Stimulated activated CD8-positive, alpha-beta memory T cell treated with anti-CD3 and anti-CD28 coated beads, Interleukin-12 subunit alpha, Interleukin-12 subunit beta, amount 100 ng/mL, for 24 hours (primary cell): ENCODE measurements around the gene FCN3.
"Not testable (repeated sequence)": the region's sequence is repeated elsewhere in the genome, so short reads cannot be mapped to it uniquely, and the experiment has no call there.

ENCODE experiments used
- DNase-seq: peaks from one replicate; pipeline ENCODE4 v3.0.0-alpha.2; 2020; ENCODE audit errors: extremely low read depth

The FCN3 gene

GRCh38 chr1:27374362-27375086 lies at the start of gene FCN3:
Gene FCN3 (minus strand): TSS chr1:27374824. CDS start chr1:27374818, 6 bp downstream.
- no peak for DNase-seq

- no peak for DNase-seq
Observed at GRCh38 chr1:27423709-27424108, 49.1 kb upstream of the FCN3 start.

- no peak for DNase-seq
Observed at GRCh38 chr1:27418326-27419185, 43.9 kb upstream of the FCN3 start.

GRCh38 chr1:27417713-27418112 lies 43.1 kb upstream of the FCN3 start:
- DNase-seq, result no peak

- DNase-seq, result no peak
Observed at GRCh38 chr1:27416387-27417111, 41.9 kb upstream of the FCN3 start.

GRCh38 chr1:27414091-27414490 lies 39.5 kb upstream of the FCN3 start:
- DNase-seq, result no peak

- no peak for DNase-seq
Observed at GRCh38 chr1:27413004-27413403, 38.4 kb upstream of the FCN3 start.

GRCh38 chr1:27412502-27412901 lies 37.9 kb upstream of the FCN3 start:
- DNase-seq, result no peak

GRCh38 chr1:27410709-27411108 lies 36.1 kb upstream of the FCN3 start:
- no peak for DNase-seq

GRCh38 chr1:27409669-27410068 lies 35.0 kb upstream of the FCN3 start:
- DNase-seq, result no peak

- DNase-seq, result no peak
Observed at GRCh38 chr1:27408151-27408550, 33.5 kb upstream of the FCN3 start.

- not testable (repeated sequence) for DNase-seq
Observed at GRCh38 chr1:27406791-27407190, 32.2 kb upstream of the FCN3 start.

- DNase-seq, result no peak
Observed at GRCh38 chr1:27406362-27406680, 31.7 kb upstream of the FCN3 start.

GRCh38 chr1:27405598-27406361 lies 31.2 kb upstream of the FCN3 start:
- not testable (repeated sequence) for DNase-seq

GRCh38 chr1:27405074-27405473 lies 30.4 kb upstream of the FCN3 start:
- DNase-seq, result no peak

- DNase-seq, result no peak
Observed at GRCh38 chr1:27403931-27404330, 29.3 kb upstream of the FCN3 start.

- no peak for DNase-seq
Observed at GRCh38 chr1:27403065-27403726, 28.6 kb upstream of the FCN3 start.

GRCh38 chr1:27402349-27402754 lies 27.7 kb upstream of the FCN3 start:
- no peak for DNase-seq

GRCh38 chr1:27400963-27401341 lies 26.3 kb upstream of the FCN3 start:
- no peak for DNase-seq

GRCh38 chr1:27400082-27400962 lies 25.7 kb upstream of the FCN3 start:
- no peak for DNase-seq
